CD4-positive, alpha-beta T cell treated with Interleukin-4 for 4 hours (primary cell): ENCODE data around the gene S100Z.
"Not testable (repeated sequence)": the region's sequence is repeated elsewhere in the genome, so short reads cannot be mapped to it uniquely, and the experiment has no call there.

Experiments
- DNase-seq: peaks from one replicate; pipeline ENCODE4 v3.0.0-alpha.2; 2020

S100Z gene

DNA sequence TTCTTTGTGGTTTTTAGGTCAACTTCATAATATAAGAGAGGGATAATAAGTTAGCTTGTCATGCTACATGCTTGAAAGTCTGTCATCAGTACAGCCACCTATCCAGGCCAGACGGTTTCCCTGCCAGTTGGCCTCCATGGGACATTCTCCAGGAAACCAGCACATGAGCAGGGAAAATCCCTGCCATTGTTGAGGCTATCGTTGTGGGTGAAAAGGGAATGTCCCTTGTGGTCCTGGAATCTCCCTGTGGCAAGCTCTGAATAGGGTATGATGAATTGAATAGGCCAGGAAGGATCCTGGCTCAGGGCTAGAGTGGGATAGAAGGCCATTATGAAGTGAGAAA, 18.7 kb upstream of the S100Z start:
- no peak for DNase-seq

DNA sequence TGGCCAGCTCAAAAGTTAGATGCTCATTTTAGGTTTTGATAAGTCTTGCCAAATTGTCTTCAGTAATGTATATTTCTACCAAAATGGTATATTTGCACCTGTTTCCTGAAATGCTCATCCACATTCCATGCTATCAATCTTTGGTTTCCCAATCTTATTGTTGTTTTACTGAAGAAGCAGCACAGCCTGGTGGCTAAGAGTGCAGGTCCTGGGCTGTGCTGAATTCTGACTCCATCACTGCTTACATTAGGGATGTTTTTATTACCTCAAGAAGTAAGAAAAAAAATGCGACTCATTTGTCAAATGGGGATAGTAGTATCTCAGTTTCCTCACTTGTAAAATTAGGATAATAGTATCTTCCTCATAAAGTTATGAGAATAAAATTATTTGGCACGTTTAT, 13.6 kb upstream of the S100Z start:
- no peak for DNase-seq

DNA sequence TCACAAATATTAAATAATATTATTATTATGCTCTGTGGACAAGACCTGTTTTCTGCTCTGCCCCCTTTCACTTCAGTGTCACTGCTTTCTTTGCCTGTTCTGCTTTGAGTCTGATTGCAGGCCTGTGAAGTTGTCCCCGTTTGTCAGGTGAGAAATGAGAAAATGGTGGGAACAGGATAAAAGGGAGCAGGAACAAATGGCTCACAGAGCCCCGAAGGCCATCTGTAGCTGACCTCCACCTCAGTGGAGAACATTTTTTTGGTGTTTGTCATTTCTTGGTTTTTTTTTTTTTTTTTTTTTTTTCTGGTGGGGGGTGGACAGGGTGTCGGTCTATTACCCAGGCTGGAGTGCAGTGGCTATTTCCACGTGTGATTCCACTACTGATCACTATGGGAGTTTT, 13.2 kb upstream of the S100Z start:
- no peak for DNase-seq

DNA sequence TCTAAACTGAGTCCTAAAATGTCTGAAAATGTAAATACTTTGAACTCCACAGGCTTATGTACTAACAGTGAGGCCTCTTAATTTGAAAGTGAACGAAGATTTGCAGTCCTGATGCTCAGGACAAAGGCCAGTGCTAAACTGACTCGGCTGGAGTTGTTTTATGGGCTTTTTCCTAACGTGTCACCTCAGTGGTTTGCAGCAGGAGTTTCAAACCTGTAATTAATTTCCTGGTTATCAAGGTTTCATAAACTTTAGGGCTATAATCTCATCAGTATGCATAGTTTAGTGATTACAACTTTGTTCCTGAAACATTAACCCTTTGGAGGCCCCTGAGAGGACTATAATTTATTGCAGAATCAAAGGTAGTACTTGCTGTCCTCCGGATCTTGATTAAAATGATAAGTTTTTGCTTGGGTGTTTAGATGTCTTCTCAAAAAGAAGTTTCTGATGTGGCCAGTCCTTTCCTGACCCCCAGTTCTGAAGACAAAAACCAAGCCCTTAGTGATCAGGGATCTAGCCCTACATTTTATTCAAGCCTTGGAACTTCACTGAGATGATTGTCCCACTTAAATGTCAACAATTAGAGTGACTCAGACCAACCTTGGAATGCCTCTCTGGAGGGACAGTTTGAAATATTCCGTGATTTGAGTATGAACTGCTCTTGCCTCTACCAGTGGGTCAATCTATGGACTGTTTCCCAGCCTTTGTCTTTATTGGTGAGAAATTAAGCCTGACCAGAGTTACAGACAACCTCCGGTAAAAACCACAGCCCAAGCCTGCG, 11.1 kb upstream of the S100Z start:
- no peak for DNase-seq

DNA sequence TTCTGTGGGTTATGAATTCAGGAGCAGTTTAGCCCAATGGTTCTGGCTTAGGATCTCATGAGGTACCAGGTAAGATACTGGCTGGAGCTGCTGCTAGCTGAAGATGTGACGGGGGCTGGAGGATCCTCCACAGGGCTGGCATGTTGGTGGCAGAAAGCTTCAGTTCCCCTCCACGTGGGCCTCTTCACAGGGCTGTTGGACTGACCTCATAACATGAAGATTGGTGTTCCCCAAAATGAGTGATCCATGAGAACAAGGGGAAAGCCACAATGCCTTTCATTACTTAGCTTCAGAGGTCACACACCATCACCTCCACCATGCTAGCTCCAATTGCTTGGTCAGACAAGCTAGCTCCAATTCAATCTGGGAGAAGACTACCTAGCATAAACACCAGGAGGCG, 8.5 kb upstream of the S100Z start:
- no peak for DNase-seq

DNA sequence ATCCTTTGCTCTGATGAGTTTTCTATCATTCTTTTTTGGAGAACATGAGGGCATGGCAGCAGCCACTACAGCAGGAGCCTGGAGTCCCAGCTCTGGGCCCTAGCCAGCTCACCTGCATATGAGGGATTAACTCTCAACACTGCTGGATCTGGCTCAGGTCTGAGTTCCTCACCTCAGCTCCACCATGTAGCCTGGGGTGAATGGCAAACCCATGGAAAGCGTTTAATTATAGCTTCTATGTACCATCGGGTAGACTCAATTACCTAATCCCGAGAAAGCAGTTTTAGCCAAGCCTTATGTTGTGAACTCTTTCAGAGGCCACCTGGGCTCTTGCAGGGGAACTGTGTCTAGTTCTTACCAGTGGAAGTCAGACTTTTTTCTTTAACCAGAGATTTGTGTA, 3.9 kb upstream of the S100Z start:
- no peak for DNase-seq

DNA sequence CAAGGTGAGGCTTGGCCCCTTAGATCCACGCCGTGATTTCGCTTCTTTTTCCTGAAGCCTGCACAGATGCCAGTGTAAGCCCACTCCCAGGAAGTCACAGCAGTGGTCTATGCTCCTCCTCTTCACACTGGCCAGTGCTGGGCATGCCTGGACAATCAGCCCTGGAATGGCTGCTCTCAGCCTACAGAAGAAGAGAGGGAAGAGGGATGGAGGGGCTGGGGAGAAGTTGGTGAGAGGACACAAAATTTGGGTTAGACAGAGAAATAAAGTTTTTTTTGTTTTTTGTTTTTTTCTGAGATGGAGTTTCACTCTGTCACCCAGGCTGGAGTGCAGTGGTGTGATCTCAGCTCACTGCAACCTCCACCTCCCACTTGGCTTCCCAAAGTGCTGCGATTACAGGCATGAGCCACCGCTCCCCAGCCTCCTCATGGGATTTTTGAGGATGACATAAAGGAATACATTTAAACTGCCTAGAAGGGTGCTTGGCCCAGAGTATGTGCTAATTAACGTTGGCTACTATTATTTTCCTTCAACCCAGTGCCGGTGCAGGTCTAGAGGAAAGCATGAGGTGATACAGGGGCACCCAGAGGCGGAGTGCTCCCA, 830 bp downstream of the S100Z start:
- DNase-seq, result no peak

DNA sequence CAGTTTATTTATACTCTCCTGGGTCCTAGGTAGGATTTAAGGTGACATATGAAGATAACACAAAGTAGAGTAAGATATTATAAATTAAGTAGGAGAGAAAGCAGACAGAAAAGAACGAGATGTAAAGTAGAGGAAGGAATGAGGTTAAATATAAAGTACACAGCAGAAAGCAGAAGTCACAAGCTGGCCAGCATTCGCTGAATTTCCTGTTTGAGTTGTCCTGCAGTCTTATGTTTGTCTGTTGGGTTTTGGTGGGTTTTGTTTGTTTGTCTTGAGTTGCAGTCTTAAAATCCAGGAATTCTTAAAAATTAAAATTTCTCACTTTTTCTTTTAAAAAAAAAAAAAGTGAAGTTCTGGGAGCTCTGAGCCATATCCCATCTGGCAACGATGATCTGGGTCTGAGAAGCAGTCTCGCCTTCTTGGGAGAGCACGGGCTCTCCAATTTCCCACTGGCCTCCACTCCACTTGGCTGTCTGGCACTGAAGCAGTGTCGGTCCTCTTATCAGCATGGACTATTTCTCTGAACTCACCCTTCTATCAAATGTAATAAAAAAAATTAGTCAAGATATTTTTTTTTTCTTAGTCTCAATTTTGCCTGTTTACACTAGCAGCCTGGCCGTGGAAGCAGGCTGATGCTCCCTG, 2.0 kb downstream of the S100Z start:
- DNase-seq, result no peak

DNA sequence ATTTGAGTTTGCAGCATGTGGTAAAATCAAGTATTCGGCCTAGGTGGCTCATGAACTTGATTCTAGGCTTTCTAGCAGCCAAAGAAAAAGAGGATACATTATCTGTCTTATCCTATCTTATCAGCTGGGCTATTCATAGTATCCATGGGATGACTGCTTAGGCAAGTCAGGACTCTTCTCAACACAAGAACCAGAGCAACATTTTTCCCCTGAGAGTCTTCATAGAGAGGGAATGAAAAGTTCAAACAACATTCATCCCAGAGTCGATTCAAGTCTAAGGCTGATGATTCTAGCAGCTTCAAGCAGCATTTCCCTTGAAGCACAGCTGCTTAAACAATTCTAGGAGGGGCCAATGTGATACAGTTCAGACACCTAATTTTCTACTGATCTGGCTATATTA, 3.0 kb downstream of the S100Z start:
- no peak for DNase-seq

DNA sequence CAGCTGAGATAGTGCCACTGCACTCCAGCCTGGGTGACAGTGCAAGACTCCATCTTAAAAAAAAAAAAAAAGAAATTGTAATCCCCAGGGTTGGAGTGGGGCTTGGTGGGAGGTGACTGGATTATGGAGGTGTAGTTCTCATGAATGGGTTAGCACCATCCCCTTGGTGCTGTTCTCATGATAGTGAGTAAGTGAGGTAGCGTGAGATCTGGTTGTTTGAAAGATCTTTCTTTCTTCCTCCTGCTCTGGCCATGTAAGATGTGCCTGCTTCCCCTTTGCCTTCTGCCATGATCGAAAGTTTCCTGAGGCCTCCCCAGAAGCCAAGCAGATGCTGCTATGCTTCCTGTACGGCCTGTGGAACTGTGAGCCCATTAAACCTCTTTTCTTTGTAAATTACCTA, 3.9 kb downstream of the S100Z start:
- DNase-seq, result not testable (repeated sequence)

DNA sequence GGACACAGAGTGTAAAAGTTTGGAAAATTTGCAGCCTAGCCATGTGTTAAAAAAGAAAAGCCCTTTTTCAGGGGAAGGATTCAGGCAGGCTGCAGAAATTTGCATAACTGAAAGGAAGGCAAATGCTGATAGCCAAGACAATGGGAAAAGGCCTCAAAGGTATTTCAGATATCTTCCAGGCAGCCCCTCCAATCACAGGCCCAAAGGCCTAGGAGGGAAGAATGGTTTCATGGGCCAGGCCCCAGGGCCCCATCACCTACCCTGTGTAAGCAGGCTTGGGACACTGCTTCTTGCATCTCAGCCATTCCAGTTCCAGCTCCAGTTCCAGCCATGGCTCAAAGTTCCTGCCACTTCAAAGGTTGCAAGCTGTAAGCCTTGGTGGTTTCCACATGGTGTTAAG, 4.8 kb downstream of the S100Z start:
- no peak for DNase-seq

DNA sequence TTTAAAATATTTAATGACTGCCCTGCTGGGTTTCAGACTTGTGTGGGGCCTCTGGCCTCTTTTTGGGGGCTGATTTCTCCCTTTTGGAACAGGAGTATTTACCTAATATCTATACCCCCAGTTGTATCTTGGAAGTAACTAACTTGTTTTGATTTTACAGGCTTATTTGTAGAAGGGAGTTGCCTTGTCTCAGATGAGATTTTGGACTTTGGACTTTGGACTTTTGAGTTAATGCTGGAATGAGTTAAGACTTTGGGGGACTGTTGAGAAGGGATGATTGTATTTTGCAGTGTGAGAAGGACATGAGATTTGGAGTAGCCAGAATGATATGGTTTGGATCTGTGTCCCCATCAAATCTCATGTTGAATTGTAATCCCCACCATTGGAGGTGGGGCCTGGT, 5.7 kb downstream of the S100Z start:
- DNase-seq, result not testable (repeated sequence)

DNA sequence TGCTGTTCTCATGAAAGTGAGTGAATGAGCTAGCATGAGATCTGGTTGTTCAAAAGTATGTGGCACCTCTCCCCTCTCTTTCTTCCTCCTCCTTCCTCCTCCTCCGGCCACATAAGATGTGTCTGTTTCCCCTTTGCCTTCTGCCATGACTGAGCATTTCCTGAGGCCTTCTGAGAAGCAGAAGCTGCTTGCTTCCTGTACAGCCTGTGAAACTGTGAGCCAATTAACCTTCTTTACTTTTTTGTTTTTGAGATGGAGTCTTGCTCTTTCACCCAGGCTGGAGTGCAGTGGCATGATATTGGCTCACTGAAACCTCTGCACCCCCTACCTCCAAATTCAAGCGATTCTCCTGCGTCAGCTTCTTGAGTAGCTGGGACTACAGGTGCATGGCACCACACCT, 6.1 kb downstream of the S100Z start:
- peak; percentile 59 for DNase-seq

DNA sequence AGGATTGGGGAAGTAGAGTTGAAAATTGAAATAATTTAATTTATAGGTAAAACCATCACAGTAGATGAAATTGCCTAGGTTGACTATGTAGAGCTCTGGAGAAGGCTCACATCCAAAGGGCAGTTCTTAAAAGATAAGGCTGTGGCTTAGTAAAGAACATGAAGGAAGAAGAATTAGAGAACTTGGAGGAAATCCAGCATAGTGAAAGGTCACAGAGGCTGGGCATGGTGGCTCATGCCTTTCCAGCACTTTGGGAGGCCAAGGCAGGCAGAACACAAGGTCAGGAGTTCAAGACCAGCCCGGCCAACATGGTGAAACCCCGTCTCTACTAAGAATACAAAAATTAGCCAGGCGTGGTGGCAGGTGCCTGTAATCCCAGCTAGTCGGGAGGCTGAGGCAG, 7.0 kb downstream of the S100Z start:
- not testable (repeated sequence) for DNase-seq

DNA sequence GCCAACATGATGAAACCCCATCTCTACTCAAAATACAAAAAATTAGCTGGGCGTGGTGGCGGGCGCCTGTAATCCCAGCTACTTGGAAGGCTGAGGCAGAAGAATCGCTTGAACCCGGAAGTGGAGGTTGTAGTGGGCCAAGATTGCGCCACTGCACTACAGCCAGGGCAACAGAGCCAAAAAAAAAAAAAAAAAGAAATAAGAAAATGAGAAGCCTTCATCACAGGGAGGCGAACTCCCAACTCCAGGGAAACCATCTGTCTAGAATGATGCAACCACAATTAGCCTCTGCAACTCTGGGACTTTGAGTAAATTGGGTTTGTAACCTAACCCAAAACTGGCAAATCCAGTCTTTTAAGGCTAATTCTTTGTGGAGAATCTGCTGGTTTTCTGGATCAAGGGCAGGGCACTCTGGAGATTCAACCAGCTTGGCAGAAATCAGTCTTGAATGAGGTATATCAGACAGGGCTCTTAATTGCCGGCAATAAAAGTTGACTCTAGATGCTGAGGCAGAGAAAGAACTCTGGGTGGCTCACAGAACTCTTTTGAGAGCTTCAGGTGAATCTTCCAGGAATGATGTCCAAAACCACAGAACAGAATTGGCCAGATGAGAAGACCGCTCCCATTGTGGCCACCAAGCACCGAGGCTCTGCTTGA, 9.9 kb downstream of the S100Z start:
- no peak for DNase-seq

DNA sequence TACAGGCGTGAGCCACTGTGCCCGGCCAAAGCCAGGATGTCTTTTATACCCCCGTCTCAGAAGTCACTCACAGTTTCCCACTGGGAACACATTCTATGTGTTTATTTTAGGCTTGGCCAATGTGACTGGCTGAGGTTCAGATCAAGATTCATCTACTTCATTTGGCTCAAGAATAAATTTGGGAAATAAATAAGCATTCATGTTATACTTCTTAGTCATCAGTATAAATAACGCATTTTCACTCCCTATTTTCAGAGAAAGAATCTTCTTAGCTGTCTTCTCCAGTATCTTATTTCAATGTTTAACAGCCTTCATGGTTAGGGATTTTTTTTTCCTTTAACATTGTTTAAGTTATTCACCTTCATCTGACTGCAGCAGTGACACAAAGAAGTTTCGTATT, 11.8 kb downstream of the S100Z start:
- no peak for DNase-seq

DNA sequence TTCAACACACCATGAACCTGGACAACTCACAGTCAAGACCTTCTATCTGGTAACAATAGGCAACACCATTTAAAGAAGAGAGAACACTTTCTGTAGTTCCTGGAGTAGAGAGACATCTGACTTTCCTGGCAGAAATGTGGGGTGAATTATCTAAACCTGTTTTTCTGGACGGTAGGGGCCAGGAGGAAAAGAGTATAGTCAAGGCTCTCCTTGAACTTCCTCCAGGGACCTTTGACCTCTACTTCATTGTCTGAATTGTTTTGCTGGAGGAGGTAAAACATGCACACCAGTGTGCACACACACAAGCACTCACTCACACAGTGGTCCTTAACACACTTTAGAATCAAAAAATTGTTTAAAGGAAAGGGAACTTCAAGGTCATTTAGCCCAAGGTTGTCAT, 13.2 kb downstream of the S100Z start:
- no peak for DNase-seq

DNA sequence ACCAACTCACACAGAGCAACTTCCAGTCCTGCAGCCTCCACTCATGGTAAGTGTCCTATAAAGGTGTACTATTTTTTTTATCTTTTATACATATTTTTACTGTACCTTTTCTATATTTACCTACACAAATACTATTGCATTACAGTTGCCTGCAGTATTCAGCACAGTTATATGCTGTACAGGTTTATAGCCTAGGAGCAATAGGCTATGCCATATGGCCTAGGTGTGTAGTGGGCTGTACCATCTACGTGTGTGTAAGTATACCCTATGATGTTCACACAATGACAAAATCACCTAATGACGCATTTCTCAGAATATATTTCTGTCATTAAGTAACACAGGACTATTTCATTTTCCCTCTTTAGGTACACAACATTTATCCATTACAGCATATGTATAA, 16.7 kb downstream of the S100Z start:
- DNase-seq, result no peak

DNA sequence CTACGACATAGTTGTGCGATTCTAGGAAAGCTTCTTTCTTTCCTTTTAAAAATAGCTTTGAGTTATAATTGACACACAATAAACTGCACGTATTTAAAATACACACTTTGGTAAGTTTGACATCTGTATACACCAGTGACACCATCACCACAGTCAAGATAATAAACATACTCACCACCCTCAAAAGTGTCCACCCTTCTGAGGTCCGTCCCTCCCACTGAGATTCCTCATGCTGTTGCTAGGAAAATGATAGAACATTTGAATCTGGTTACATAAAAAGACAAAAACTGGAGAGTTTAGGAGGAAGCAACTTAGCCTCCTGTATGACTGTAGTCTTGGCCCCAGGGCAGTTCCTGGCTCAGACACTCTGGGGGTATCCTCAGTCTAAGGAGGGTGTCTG, 17.2 kb downstream of the S100Z start:
- no peak for DNase-seq

DNA sequence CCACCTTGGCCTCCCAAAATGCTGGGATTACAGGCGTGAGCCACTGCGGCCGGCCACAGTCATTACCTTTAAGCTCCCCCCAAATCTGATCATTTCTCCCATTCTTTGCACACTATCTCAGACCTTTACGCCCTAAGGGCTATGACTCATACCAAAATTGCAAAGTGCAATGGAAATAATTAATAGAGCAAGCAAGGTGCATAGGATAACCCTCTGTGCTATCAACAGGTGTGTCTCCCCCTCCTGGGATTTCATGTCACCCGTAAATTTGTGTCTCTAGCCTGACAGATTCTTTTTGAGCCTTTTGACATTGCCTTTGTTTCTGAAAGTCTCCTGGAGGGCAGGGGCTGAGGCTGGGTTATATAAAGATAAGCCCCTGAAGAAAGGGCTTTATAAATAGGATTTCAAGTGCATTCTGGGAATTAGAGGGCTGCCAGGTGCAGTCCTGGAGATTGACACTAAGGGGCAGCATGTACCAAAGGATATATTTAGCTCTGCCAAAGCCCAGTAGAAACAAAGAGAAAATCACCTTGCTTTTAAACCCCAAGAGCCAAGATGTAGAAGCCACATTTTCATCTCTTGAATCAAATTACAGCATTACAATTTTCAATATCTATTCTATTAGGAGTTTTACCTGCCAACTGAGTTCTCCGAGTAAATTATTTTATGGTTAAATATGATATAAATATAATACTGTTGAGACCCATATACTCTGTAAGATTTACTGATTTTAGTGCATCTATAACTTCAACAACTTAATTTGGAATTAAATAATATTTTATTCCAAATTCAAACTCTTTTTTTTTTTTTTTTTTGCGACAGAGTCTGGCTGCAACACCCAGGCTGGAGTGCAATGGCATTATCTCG, 18.2 kb downstream of the S100Z start:
- peak; percentile 53 for DNase-seq

DNA sequence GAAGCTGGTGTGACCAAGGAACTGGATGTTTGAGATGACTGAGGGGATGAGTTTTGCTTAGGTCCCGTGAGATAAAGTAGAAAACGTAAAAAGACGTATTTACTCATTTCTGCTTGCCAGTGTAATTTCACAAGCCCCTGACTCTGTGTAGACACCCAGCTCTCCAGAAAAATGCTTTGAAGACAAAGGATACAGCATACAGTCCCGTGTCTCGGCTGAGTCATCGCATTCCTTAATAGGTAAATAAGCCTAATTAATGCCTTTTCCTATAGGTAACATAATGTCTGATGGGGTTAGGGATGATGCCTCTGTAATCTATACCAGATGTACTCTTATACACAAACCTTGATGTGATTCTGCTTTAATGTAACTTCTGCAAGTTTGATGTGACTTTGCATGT, 20.2 kb downstream of the S100Z start:
- no peak for DNase-seq

DNA sequence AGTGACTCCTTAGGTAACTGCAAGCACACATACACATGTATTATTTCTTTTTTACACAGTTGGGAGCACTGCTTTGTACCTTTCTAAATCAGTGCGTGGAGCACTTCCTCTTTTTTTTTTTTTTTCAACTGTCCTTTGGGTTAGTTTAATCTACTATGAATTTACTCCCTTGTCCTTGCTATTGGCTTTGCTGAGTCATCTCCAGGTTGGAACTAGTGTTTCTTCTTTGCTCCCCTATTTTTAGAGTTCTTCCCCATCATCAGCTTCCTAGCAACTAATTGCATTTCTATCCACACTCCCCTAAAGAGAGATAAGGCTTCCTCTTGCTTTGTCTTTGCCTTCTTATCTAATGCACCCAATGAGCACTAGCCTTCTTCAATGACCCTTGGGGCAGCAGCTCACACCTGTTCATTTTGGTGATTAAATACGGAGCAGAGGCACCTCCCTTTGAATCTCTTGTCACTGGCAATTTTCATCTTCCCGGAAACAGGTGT, 24.3 kb downstream of the S100Z start:
- DNase-seq, result no peak

DNA sequence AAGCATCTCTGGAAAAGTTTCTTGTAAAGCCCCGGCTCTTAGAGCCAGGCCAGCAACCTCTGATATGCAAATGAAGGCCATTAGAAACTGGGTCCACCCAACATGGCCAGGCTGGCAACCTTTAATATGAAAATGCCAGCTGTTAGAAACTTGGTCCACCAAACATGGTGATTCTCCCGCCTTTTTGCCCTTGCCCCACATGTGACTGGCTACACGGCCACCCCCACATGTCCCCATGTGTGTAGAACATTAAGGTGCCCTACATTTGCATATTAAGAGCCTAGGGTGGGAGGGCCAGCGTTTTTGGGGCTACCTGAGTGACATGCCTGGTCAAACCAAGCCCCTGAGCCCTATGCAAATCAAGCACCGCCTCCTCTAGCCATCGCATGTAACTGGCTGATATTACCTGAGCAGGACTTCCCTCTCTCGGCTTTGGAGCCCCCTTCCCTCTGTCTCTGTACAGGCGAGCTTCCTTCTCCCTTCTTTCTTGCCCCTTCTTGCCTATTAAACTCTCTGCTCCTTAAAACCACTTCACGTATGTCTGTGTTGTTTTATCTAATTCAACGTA, 39.0 kb downstream of the S100Z start:
- DNase-seq, result no peak
